Tibial artery (tissue), 4 donors: ENCODE measurements around the gene NACC1.

Experiments
- DNase-seq, 2 donors: peaks; one replicate each; pipeline ENCODE4 v3.0.0-alpha.2; 2019
- H3K27ac ChIP-seq, 2 donors: fragments of 200-600 bp; sonication (generic) in 1 of 2; 1 replicate in 1 of 2; 2 replicates in 1 of 2; pipeline ENCODE4 v1.5.1; 2018 to 2019; ENCODE audit warnings: mild to moderate bottlenecking in 1 of 2
- H3K27me3 ChIP-seq, 2 donors: fragments of 200-600 bp; sonication (generic) in 1 of 2; one replicate each; pipeline versions ENCODE4 v1.5.1 to v1.6.0; 2016 to 2019
- H3K36me3 ChIP-seq, 3 donors: fragments of 200-600 bp; sonication (generic) in 2 of 3; one replicate each; pipeline ENCODE4 v1.5.1; 2016 to 2019; ENCODE audit warnings: mild to moderate bottlenecking in 2 of 3
- H3K4me1 ChIP-seq, 4 donors: fragments of 200-600 bp; sonication (generic) in 2 of 4; 1 replicate in 3 of 4; 2 replicates in 1 of 4; pipeline ENCODE4 v1.5.1; 2016 to 2019
- H3K4me3 ChIP-seq, 2 donors: fragments of 200-600 bp; sonication (generic) in 1 of 2; 1 replicate in 1 of 2; 2 replicates in 1 of 2; pipeline ENCODE4 v1.5.1; 2018 to 2019; ENCODE audit warnings: mild to moderate bottlenecking in 2 of 2
- H3K9me3 ChIP-seq, 3 donors: fragments of 200-600 bp; sonication (generic) in 1 of 3; one replicate each; pipeline ENCODE4 v1.5.1; 2016 to 2019
- CTCF ChIP-seq, 2 experiments: fragments of 200-600 bp in 1 of 2; fragments of 450-650 bp in 1 of 2; IDR thresholded peaks; one replicate each; pipeline ENCODE4 v1.5.1; 2017 to 2019; ENCODE audit warnings: antibody characterized with exemption in 2 of 2, mild to moderate bottlenecking in 1 of 2, moderate library complexity in 1 of 2
- intact Hi-C: fragments of 100-400 bp; cut with DNase I; formaldehyde crosslinking; loops from one replicate; pipeline ENCODE4 v1.15.0; 2023; ENCODE audit warnings: low total_unique reads

The NACC1 gene

DNA sequence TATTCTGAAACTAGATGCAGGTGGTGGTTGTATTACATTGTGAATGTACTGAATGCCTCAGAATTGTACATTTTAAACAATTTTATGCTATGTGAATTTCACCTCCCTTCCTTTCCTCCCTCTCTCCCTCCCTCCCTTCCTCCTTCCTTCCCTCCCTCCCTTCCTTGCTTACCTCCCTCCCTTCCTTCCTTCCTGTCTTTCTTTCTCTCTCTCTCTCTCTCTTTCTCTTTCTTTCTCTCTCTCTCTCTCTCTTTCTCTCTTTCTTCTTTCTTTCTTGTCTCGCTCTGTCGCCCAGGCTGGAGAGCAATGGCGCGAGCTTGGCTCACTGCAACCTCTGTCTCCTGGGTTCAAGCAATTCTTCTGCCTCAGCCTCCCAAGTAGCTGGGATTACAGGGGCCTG lies 69.4 kb downstream of the NACC1 start:
- H3K4me1 ChIP-seq, result no peaks in the 10 kb centered on the region
- no peak for TF ChIP-seq CTCF (IDR thresholded peaks at IDR 0.05)
- no peaks in the 10 kb centered on the region for H3K27me3 ChIP-seq
- intact Hi-C loops, result no loop called here
- DNase-seq, result no peak
- no peak overlapping the region for H3K27ac ChIP-seq
- H3K4me3 ChIP-seq, result no peak overlapping the region
- no peaks in the 10 kb centered on the region for H3K9me3 ChIP-seq
- H3K36me3 ChIP-seq, result no peaks in the 10 kb centered on the region

GRCh38 chr19:13189600-13189999 lies 71.5 kb downstream of the NACC1 start:
- DNase-seq, result no peak
- no peak overlapping the region for H3K4me3 ChIP-seq
- no peaks in the 10 kb centered on the region for H3K9me3 ChIP-seq
- intact Hi-C loops, result no loop called here
- H3K27ac ChIP-seq, result no peak overlapping the region
- no peaks in the 10 kb centered on the region for H3K4me1 ChIP-seq
- H3K27me3 ChIP-seq, result no peaks in the 10 kb centered on the region
- H3K36me3 ChIP-seq, result no peaks in the 10 kb centered on the region
- TF ChIP-seq CTCF (IDR thresholded peaks at IDR 0.05), result no peak
